Left ventricle myocardium superior (tissue), 1 donor: ENCODE measurements around the gene LGR4. TPM values are rescaled to one million over a fixed set of nuclear protein-coding genes. Genes with fewer than 3 reads are reported as not detected.

ENCODE experiments used
- ATAC-seq: fragments of 200-7000 bp; cut with Tn5 transposase; one replicate; pipeline ENCODE4 v1.9.1; 2020; ENCODE audit warnings: mild to moderate bottlenecking, moderate library complexity
- DNase-seq: peaks from one replicate; pipeline ENCODE4 v3.0.0-alpha.2; 2020
- intact Hi-C: fragments of 100-400 bp; cut with micrococcal nuclease; formaldehyde crosslinking; loops from one replicate; pipeline ENCODE4 v1.11.0; 2022
- total RNA-seq: library from RNA; stranded (reverse); fragmentation: NEBNext Ultra II Directional; extraction: Animal tissue kit (Norgen Biotek cat#: 25700); gene quantifications from one replicate; pipeline ENCODE4 v1.2.1, GENCODE V29; 2021
- donor health status: DM: no; HTN: yes; CAD: no; lungs with severe emphysema.

LGR4 gene
- total RNA-seq, 1 donor from 2014 or later, result 43.5 TPM

DNA sequence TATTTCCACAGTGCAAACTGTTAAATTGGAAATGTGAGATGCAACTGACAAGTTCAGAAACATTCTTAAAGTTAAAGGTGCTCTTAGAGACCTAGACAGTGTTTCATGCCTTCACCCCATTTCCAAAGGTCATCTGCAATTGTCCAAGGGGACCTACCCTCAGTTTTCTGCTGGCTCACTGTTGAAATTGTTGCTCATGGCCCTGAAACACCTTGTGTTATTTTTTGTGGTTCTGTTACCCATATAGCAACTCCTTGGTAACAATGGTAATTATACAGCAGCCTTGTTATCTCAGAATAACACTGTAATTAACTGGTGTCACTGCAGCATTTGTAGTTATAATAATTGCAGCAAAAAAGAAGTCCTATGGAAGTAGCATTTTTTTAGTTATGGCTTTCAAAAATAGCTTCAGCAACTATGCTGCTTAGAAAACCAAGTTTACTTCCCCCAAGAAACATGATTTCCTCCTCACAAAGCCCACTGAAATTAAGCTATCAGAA is 60.3 kb downstream of the LGR4 start:
- no peak for ATAC-seq
- DNase-seq, result no peak
- intact Hi-C loops, result no loop called here

DNA sequence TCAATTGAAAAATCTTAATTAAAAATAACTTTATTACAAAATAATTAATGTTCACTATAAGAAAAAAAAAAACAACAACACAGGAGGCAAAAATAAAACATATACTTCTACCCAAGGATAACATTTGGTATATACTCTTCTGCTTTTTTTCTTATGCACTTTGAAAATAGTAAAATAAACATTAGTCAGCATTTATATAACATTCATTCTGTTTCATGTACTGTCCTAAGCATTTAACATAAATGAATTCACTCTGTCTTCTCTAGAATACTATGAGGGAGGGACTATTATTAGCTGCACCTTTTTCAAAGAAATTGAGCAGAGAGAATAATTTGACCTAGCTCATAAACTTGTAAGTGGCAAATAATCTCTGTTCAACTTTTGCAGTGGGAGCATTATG is 61.3 kb downstream of the LGR4 start:
- ATAC-seq, result no peak
- no peak for DNase-seq
- intact Hi-C loops, result no loop called here

DNA sequence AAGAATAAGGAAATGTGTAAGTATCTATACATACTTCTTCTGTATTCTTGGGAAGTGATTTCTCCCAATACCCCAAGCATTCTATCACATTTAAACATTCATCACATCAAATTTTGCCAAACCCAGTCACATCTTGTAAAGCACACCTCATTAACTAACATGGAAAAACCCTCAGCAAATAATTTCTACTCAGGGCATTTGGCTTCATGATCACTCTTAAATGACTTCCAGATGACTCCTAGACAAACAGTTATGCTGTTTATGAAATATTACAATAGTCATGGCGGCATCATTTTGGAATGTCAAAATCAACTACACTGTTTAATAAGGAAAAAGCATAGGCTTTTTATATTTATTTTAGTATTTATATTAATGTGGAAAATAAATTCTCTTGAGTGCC is 62.3 kb downstream of the LGR4 start:
- ATAC-seq (no peak), DNase-seq (no peak)
- intact Hi-C loops, result no loop called here

DNA sequence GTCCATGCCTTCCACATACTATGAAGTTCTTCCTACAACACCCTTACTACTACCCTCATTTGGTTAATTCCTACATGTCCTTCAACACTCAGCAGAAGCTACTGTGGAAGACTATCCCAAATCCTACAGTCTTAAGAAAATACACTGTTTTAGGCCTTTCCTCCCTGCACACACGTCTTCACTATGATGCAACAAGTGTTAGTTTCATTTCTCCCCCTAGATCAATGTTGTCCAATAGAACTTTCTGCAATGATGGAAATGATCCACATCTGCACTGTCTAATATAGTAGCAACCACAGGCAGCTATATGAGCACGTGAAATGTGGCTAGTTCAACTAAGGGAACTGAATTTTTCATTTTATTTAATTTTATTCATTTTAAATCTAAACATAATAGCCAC is 62.8 kb downstream of the LGR4 start:
- DNase-seq (no peak), ATAC-seq (peak; percentile 16)
- intact Hi-C loops, result no loop called here

DNA sequence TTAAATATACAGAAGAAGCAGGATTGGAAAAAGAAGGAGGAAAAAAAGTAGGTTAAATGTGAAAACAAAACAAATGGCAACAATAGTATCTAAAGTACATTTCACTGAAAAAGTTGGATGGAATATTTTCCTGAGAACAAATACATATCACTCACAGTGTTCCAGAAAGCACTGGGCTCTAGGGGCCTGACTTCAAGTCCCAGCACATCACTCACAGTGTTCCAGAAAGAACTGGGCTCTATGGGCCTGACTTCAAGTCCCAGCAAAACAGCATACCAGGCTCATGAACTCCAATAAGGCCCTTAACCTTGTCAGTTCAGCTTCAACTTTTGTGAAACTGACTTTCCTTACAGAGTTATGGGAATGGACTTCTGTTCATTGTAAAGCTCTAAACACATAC is 63.5 kb downstream of the LGR4 start:
- DNase-seq (no peak), ATAC-seq (peak; percentile 79)
- intact Hi-C loops, result no loop called here

DNA sequence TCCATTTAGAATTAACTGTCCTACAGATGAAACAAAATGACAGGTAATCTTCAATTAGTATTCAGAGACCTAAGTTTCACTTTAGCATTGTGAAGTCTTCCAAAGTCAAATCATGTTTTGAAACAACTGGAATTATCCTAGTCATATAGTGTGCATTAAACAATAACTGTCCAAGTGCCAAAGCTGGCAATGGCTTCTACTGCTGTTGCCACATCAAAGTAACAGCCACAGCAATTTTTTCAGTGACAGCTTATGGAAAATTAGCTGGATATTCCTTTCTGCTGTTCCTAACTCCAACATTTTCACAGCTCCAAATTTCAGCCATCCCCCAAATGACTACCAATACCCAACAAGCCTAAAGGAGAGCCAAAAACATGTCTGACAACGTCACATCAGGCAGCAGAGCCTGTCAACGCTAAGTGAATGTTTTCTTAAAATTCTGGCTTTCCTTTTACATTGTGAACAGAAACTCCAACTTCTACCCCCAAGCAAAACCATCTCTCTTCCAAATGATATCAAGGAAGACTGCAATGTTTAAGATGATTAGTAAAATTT is 64.3 kb downstream of the LGR4 start:
- DNase-seq (no peak), ATAC-seq (no peak)
- intact Hi-C loops, result no loop called here

DNA sequence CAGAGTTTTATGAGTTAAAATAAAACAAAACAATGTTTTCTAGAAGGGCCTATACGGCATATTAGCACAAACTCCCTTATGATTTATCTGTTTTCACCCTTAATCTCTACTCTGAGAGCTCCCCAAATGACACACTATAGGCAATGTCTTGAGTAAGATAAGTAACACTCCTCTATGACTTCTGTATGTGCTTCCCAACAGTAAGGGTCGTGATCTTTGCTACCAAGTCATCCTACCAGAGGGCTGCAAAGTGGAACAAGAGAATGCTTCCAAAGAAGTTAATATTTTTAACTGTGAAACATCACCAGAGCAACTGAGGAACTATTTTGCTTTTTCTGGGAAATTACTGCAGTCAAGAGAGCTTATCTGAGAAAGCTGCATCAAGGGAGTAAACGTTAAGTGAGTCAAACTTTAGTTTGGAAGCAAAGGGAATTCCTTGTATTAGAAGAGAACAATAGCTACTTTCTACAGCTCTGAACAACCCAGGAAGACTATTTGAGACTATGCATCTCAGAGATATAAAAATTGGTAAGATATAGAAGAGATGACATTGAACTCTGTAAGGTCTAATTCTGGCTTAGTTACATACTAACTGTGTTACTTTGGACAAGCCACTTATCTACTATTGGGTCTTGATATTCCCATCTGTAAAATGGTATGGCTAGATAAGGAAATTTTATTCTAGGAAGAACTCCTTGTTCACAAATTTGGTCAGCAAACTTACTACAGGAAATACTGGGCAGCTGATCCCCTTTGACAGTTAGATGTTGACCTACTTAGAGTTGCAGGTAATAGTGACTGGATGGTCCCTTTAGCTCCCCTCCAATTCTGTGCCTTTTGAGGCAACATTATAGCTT is 65.9 kb downstream of the LGR4 start:
- intact Hi-C loops, result no loop called here

DNA sequence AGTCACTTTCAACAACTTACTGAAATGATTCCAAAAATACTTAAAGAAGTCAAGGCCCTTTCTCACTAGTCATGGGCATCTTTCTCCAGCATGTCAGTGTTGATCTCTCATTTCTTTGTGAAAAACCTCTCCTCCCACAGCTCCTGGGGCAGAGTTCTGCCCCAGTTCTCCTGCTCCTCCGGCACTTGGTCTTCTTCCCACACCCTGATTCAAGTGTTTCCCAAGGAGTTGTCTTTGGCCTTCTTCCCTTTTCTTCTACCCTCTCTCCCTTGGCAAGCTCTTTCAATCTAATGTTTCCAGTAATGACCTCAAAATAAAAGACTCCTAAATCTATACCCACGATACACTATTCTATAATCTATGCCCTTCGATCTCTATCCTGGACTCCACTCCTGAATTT is 67.5 kb downstream of the LGR4 start:
- DNase-seq, result no peak
- ATAC-seq, result peak; percentile 45
- intact Hi-C loops, result no loop called here

More for the DNA sequence above, 65.9 kb downstream of the LGR4 start:
- DNase-seq (no peak), ATAC-seq (peak; percentile 54)

DNA sequence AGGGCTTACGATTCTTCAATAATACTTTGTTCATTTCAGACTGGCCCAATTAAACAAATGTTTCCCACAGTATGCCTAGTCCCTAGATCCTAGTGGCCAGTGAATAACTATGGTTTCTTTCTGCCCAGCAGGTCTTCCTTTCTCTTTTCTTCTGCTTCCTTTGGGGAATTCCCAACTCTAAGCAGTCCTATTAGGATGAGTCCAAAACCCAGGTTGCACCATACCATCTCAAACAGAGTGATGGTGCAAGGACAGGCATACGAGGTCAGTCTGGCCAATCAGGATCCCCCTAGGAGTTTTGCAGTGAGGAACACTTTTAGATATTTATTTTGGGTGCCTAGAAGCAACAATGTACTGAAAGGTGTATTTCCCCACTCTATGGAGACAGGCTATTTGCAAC is 68.2 kb downstream of the LGR4 start:
- DNase-seq (no peak), ATAC-seq (no peak)
- intact Hi-C loops, result no loop called here

DNA sequence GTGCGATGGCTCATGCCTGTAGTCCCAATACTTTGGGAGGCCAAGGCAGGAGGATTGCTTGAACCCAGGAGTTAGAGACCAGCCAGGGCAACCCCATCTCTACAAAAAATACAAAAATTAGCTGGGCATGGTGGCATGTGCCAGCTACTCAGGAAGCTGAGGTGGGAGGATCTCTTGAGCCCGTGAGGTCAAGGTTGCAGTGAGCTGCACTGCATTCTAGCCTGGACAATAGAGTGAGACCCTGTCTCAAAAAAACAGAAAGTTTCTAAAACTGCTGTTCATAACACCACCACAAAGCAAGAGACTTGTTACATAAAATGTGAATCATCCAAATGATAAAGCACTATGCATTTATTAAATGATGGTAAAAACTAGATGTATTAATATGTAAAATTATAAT is 69.4 kb downstream of the LGR4 start:
- ATAC-seq, result no peak
- intact Hi-C loops, result no loop called here
- no peak for DNase-seq

DNA sequence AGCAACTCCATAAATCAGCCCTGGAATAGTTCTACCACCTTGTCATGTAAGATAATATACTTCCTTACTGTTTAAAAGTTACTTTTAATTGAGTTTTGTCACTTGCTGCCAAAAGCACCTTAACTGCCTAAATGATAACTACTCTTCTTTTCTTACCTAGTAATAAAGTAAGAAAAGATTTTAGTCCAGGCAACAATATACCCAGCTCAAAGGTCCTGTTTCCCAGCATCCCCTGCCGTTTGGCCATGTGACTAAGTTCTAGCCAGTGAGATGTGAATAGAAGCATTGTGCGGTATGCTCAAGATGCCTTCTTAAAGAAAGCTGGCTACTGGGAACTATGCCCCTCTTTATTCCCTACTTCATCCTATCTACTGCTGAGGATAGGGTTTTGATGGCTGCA is 70.1 kb downstream of the LGR4 start:
- DNase-seq, result no peak
- ATAC-seq, result no peak
- intact Hi-C loops, result no loop called here

DNA sequence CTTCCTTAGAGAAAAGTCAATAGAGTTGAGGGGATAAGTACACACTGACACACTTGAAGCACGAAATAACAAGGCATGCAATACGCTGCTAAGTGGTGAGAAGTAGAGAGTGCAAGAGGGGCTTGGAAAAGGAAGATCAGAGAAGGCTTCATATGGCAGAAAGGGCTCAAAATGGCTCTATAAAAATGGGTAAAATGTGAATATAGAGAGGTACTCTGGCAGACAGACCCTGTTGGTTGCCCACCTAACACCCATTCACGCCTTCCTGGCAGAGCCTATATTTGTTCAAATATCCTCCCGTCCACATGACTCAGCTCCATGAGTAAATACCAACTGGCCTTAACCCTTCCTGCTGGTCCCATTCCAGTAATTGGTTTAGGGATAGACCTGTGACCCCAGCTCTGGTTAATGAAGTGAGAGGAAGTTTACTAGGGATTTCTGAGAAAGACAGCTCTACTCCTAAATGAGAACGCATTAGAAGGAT is 70.7 kb downstream of the LGR4 start:
- intact Hi-C loops, result no loop called here
- ATAC-seq (no peak), DNase-seq (no peak)

DNA sequence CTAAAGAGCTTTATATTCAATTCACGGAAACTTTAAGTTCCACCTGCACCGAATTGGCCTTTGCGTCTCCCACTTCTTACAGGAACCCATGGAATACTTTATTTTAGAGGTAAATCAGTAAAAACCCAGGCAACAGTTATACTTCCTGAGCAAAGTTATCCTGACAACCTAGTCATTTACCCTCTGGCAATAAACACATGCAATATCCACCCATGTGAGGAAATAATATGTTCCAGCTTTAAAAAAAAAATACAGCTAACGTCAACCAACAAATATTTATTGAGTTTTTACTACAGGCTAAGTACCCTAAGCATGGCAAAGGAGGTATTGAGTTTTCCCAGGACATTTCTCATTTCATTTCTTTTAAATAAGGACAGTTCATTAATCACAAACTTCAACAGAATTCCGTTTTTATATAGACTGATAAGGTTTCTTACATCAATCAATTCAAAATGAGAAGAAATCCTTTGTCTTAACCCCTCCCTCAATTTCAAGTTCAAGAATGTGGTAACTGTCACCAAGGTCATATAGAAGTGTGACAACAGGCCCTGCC is 71.2 kb downstream of the LGR4 start:
- intact Hi-C loops, result no loop called here
- DNase-seq (no peak), ATAC-seq (no peak)

DNA sequence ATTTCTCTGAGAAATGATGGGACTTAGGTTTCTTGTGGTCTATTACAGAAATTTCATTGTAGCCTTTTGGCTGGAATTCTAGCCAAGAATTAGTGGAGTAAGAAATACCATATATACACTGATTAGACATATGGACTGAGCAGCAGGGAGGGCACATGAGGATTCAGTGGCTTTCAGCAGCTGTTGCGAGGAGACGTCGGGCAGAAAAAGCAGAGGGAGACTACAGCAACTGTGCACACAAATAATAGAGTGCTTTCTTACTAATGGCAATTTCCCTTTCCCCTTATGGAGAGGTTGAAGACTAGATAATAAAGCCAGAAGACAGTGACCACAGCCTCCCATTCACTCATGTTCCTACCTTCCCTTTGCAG is 74.2 kb downstream of the LGR4 start:
- intact Hi-C loops, result no loop called here
- no peak for ATAC-seq

DNA sequence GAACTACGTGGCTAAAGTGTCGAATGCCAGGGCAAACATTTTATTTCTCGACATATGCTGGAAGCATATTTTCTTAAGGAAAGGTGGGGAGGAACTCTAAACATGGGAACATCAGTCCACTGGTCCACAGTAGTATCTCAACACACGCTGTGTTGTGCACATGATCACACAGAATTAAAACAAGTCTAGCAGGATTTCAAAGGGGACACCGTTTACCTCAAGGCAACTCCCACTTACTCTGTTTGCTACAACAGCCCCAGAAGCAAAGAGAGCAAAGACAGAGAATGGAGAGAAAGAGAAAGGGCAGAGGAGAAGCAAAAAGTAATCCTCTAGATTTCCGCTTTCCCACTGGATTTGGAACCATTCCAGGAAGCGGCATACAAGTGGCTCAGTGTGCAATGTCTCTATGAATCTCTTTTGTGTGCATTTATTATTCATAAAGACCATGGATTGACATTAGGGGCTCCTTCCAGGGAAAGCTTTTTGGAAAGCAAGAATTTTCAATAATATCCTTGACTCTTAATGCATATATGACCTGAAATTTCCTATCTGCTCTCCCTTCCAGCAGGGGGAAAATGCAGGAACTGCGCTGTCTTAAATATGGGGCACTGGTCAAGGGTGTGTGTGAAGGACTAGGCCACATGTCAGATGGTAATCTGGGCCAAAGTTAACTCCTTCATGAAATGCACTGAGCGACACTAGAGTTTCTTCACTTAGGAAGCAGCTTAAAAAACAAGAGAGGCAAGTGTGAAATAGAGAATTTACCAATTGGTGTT is 74.8 kb downstream of the LGR4 start:
- ATAC-seq (no peak), DNase-seq (no peak)
- intact Hi-C loops, result no loop called here

More for the DNA sequence above, 74.2 kb downstream of the LGR4 start:
- no peak for DNase-seq

DNA sequence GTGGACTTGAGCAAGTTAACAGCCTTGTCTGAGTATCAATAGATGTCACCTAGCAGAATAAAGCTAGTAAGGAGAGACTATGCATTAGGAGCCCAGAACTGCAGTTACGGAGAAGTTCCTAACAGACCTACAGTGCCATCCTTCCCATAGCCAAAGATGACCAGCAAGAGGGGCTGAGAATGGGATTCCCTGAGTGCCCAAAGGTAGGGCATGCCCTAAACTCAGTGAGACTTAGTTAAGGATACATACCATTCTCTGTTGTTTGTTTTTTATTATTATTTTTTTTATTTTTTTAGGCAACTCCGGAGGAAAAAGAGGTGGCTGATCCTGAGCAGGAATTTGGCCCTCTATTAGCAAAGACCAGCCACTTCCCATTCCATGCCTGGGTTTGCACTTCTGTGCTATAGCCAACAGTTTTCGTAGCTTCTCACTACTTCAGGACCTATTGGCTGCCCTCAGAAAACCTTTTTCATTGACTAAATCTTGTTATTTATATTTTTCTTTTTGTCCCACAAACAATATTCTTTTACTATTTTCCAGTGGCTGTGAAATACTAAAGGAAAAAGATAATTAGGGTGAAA is 76.2 kb downstream of the LGR4 start:
- intact Hi-C loops, result no loop called here
- DNase-seq (no peak), ATAC-seq (no peak)

DNA sequence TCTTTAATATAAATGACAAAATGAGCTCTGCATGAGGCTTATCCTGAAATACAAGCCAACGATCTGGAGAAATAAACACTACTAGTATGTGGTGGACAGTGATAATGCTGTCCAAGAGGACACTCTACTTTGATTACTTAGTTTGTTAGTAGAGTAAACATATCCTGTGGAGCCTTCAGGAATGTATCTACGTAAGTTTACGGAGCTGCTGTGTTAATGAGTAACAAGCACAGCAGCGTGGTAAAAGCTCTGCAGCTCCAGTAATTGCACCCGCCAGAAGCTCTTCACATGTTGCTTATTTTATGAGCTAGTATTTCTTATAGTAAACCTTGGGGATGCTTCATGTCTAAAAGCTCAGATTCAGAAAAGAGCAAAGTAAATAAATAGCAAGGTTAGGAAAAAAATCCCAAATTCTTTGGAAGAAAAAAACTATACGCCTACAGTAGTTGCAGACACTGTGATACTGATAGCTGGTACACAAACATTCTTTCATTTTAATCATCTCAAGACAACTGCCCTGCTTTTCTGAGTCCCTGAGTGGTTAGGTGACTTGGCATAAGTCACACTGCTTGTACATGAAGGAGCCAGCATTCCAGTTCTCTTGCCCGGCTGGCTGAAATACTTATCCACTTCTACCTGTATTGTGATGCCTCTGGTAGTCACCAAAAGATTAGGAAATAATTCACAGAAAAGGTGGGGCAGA is 76.9 kb downstream of the LGR4 start:
- ATAC-seq (peak; percentile 39), DNase-seq (no peak)
- intact Hi-C loops, result no loop called here

DNA sequence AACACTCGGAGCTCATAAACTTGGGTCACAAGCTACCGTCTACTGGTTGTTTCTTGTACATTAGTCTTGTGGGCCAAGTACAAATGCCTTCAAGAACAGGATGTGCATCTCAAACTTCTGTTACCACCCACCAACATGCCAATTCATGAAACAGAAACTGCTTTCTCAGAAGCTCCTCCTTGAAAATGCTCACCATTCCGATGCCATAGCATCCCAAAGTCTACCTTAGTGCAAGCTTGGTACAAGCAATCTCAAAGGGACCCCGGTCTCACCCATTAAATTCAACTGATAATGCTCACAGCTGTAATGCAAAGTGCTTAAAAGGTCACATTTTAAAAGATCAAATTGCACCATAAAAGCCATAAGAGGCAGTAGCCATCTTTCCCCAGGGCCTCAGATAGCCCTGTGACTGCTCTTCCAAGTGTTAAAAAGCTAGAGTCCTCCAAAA is 77.8 kb downstream of the LGR4 start:
- intact Hi-C loops, result no loop called here
- ATAC-seq (no peak), DNase-seq (no peak)
